Natural killer cell (primary cell): Measurements from ENCODE around the gene DSTYK. TPM values are rescaled to one million over a fixed set of nuclear protein-coding genes. Genes with fewer than 3 reads are reported as not detected.

Source experiments
- ATAC-seq, 3 donors: fragments of 150-1000 bp in 2 of 3; fragments of 200-7000 bp in 1 of 3; cut with Tn5 transposase; 1 replicate in 1 of 3; 2 replicates in 2 of 3; pipeline ENCODE4 v1.10.0; 2021; ENCODE audit warnings: mild to moderate bottlenecking in 2 of 3, moderate library complexity in 2 of 3
- DNase-seq, 2 donors: peaks; one replicate each; pipeline versions ENCODE4 v3.0.0 to v3.0.0-alpha.2; 2013 to 2021; ENCODE audit warnings: mixed read lengths in 1 of 2
- H3K27ac ChIP-seq: one replicate; pipeline ENCODE4 v1.5.1; 2013; ENCODE audit warnings: mild to moderate bottlenecking, low read length
- H3K27me3 ChIP-seq: one replicate; pipeline ENCODE4 v1.6.1; 2013; ENCODE audit warnings: low read length; ENCODE audit not compliant: control insufficient read depth, insufficient read depth
- H3K36me3 ChIP-seq: one replicate; pipeline ENCODE4 v1.6.1; 2013; ENCODE audit warnings: low read length; ENCODE audit not compliant: control insufficient read depth, insufficient read depth
- H3K4me1 ChIP-seq: one replicate; pipeline ENCODE4 v1.6.1; 2013; ENCODE audit warnings: low read length; ENCODE audit not compliant: control insufficient read depth, insufficient read depth
- H3K4me3 ChIP-seq: one replicate; pipeline ENCODE4 v1.5.1; 2013; ENCODE audit warnings: low read length
- H3K9me3 ChIP-seq: one replicate; pipeline ENCODE4 v1.6.1; 2013; ENCODE audit warnings: low read length; ENCODE audit not compliant: control insufficient read depth, insufficient read depth
- H3K27ac Mint-ChIP-seq, 2 donors: one replicate each; pipeline ENCODE4 v1.8.0; 2022; ENCODE audit warnings: mild to moderate bottlenecking in 2 of 2, mixed read lengths in 2 of 2, moderate library complexity in 1 of 2
- H3K27me3 Mint-ChIP-seq, 2 donors: one replicate each; pipeline ENCODE4 v1.8.0; 2022; ENCODE audit warnings: low read depth in 2 of 2, mixed read lengths in 2 of 2
- H3K36me3 Mint-ChIP-seq: one replicate; pipeline ENCODE4 v1.8.0; 2022; ENCODE audit warnings: mixed read lengths
- H3K4me1 Mint-ChIP-seq, 2 donors: one replicate each; pipeline ENCODE4 v1.8.0; 2022; ENCODE audit warnings: mixed read lengths in 2 of 2
- H3K4me3 Mint-ChIP-seq: one replicate; pipeline ENCODE4 v1.8.0; 2022; ENCODE audit warnings: mild to moderate bottlenecking, moderate library complexity, mixed read lengths
- H3K9me3 Mint-ChIP-seq, 2 donors: one replicate each; pipeline ENCODE4 v1.8.0; 2022; ENCODE audit warnings: mixed read lengths in 2 of 2
- CTCF ChIP-seq: fragments of 200-600 bp; IDR thresholded peaks from one replicate; pipeline ENCODE4 v1.8.0; 2022; ENCODE audit warnings: antibody characterized with exemption
- WGBS: methylation state at CpG from one replicate; pipeline ENCODE4 v1.1.7; 2013; ENCODE audit warnings: missing lambda C conversion rate; ENCODE audit not compliant: insufficient coverage; 5-methylcytosine and 5-hydroxymethylcytosine counted together
- intact Hi-C: fragments of 100-400 bp; cut with micrococcal nuclease; formaldehyde crosslinking; loops from one replicate; pipeline ENCODE4 v1.14.2; 2022
- total RNA-seq, 4 donors: library from RNA; stranded (reverse); fragments of 120-200 nt in 1 of 4; gene quantifications; one replicate each; pipeline versions ENCODE4 v1.2.3 to v1.2.4, GENCODE V29; 2013 to 2022

Gene DSTYK
- total RNA-seq, 3 donors from 2014 or later (not counting 1 experiment from before 2014, with no cell fraction given): 9.9 to 17.5 (median 14.9) TPM

DNA sequence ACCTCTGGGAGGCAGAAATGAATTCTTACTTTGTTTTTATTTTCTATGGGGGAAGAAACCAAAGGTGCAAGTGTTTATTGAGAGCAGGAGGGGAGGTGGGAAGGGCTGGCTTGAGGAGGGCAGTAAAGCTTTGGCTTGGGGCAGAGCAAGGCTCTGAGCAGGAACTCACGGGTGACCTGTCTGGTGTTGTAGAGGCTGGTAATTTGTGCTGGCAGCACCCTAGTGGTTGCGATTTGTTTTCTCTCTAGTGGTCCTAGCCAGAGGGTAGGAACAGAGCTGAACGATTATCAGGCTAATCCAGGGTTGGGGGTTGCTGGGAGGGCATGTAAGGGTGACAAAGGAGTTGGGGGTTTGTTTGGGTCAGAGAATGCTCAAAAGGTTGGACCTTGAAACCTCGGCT is 32.9 kb upstream of the DSTYK start:
- H3K4me3 ChIP-seq: no peak overlapping the region
- no peaks in the 10 kb centered on the region for H3K9me3 Mint-ChIP-seq
- ATAC-seq (no peak), DNase-seq (no peak)
- no peak overlapping the region for H3K4me3 Mint-ChIP-seq
- no peak for TF ChIP-seq CTCF
- no peak overlapping the region for H3K27ac Mint-ChIP-seq
- H3K4me1 ChIP-seq: no peaks in the 10 kb centered on the region
- WGBS: 87% methylated on average over 4 of the region's 4 CpGs
- intact Hi-C loops: loop anchor here (10.0 kb wide), 1 partner anchor 180 kb away; no protein-coding TSS in a partner anchor
- no peaks in the 10 kb centered on the region for H3K36me3 ChIP-seq
- peaks cover 8 to 15% of the 10 kb centered on the region in 2 donors for H3K27me3 Mint-ChIP-seq
- H3K4me1 Mint-ChIP-seq: no peaks in the 10 kb centered on the region
- H3K9me3 ChIP-seq: no peaks in the 10 kb centered on the region
- H3K27ac ChIP-seq: no peak overlapping the region
- H3K36me3 Mint-ChIP-seq: no peaks in the 10 kb centered on the region
- H3K27me3 ChIP-seq: no peaks in the 10 kb centered on the region

GRCh38 chr1:205243350-205244191 is 32.1 kb upstream of the DSTYK start:
- no peak for TF ChIP-seq CTCF
- peaks cover 10 to 16% of the 10 kb centered on the region in 2 donors for H3K27me3 Mint-ChIP-seq
- H3K4me1 Mint-ChIP-seq: no peaks in the 10 kb centered on the region
- no peak for ATAC-seq
- DNase-seq: no peak
- H3K27me3 ChIP-seq: no peaks in the 10 kb centered on the region
- H3K27ac ChIP-seq: no peak overlapping the region
- H3K36me3 Mint-ChIP-seq: no peaks in the 10 kb centered on the region
- no peaks in the 10 kb centered on the region for H3K36me3 ChIP-seq
- intact Hi-C loops: loop anchor here (10.0 kb wide), 1 partner anchor 179 kb away; no protein-coding TSS in a partner anchor
- no peaks in the 10 kb centered on the region for H3K9me3 Mint-ChIP-seq
- WGBS: 83% methylated on average over 8 of the region's 8 CpGs
- H3K4me3 ChIP-seq: no peak overlapping the region
- no peak overlapping the region for H3K27ac Mint-ChIP-seq
- H3K4me3 Mint-ChIP-seq: no peak overlapping the region
- H3K9me3 ChIP-seq: no peaks in the 10 kb centered on the region
- H3K4me1 ChIP-seq: no peaks in the 10 kb centered on the region

- H3K9me3 Mint-ChIP-seq: no peaks in the 10 kb centered on the region
Observed at GRCh38 chr1:205241366-205242030, 30.0 kb upstream of the DSTYK start.

More at GRCh38 chr1:205241366-205242030, 30.0 kb upstream of the DSTYK start:
- no peak overlapping the region for H3K4me3 Mint-ChIP-seq
- DNase-seq: no peak
- no peak overlapping the region for H3K27ac Mint-ChIP-seq
- Histone ChIP-seq H3K4me3 (no peak overlapping the region), H3K36me3 (no peaks in the 10 kb centered on the region), H3K4me1 (no peaks in the 10 kb centered on the region), H3K27ac (no peak overlapping the region), H3K27me3 (peaks cover 2% of the 10 kb centered on the region), H3K9me3 (no peaks in the 10 kb centered on the region)
- no peak for TF ChIP-seq CTCF
- no peaks in the 10 kb centered on the region for H3K4me1 Mint-ChIP-seq
- peaks cover 23 to 28% of the 10 kb centered on the region in 2 donors for H3K27me3 Mint-ChIP-seq
- intact Hi-C loops: loop anchor here (10.0 kb wide), 1 partner anchor 177 kb away; no protein-coding TSS in a partner anchor
- H3K36me3 Mint-ChIP-seq: no peaks in the 10 kb centered on the region
- ATAC-seq: no peak
- WGBS: 95% methylated on average over 36 of the region's 36 CpGs
